NK-92 (cell line): ENCODE measurements around the gene PHF2.

ENCODE experiments used
- DNase-seq: peaks from one replicate; lab custom pipeline; 2025; ENCODE audit not compliant: unreplicated experiment; lab: John Stamatoyannopoulos, UW

The PHF2 gene

DNA sequence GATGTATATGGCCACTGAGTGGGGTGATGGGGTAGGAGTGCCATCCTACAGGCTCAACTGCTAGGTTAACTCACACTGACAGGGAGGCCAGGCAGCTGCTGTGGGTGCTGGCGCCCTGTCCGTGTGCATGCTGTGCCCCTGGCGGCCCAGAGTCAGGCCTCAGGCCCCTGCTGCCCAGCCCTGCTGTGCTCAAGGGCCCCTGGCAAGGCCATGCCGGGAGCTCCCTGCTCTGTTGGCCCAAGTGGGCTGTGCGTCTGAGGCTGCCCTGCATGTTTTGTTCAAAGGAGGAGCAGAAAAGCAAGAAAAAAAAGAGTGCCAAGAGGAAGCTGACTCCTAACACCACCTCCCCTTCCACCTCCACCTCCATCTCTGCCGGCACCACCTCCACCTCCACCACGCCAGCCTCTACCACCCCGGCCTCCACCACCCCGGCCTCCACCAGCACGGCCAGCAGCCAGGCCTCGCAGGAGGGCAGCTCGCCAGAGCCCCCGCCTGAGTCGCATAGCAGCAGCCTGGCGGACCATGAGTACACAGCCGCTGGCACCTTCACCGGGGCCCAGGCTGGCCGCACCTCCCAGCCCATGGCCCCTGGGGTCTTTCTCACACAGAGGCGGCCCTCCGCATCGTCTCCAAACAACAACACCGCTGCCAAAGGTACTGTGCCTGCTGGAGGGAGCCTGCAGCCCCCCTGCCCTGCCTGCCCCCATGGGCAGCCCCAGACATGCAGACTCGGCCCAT, 100.1 kb downstream of the PHF2 start:
- DNase-seq, result no peak

- DNase-seq, result no peak
Observed at GRCh38 chr9:93677048-93677571, 100.7 kb downstream of the PHF2 start.

DNA sequence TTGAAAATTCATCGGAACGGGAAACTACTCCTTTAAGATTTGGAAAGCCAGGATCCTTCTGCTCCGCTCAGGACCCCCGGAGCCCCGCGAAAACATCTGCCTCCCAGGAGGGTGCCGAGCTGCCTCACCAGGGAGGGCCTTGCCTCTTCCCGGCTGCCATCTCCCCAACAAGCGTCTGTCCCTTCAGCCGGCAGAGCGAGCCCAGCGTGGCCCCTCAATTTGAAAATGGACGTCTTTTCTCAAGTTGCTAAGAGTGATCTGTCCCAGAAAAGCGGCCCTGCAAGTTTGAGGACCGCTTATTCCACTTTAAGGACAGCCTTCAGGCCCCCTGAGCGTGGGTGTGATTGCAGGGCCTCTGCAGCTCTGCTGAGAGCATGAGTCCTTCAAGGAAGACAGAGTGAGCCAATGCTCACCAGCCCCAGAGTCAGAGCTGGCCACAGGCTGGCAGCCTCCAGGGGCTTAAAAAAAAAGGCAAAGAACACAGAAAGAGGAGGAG, 101.3 kb downstream of the PHF2 start:
- no peak for DNase-seq

DNA sequence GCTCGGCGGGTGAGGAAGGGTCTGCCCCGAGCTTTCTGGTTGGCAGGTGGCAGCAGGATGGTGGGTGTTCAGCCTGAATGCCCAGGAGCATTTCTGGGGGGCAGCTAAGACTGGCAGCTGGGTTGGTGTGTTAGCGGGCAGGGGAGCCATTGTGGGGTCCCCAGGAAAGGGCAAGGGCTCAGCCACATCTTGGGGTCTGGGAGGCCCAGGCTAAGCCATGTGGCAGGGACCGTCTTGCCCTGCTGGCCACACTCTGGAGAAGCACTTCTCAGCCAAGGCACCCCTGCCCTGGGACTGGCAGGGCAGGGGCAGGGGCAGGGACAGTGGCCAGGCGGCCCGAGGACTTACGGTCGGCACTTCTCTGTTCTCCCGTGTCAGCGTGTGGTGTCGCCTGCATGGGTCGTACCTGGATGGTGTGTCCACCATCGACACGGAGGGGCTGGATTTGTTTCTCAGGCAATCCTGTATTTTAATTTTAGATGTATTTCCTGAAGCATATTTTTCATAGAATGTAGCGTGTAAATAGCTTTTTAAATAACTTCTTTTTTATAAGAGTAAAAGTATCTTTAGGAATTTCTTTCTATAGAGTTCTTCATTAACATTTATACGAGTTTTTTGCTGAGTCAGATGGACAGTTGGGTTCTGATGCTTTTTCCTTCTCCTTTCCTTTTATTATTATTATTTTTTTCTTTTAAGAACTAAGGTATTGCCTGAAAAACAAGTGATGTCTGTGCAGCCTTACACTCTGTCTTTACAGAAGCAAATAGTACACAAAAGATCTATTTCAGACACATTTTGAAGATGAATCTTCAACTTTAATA, 102.0 kb downstream of the PHF2 start:
- DNase-seq, result no peak

DNA sequence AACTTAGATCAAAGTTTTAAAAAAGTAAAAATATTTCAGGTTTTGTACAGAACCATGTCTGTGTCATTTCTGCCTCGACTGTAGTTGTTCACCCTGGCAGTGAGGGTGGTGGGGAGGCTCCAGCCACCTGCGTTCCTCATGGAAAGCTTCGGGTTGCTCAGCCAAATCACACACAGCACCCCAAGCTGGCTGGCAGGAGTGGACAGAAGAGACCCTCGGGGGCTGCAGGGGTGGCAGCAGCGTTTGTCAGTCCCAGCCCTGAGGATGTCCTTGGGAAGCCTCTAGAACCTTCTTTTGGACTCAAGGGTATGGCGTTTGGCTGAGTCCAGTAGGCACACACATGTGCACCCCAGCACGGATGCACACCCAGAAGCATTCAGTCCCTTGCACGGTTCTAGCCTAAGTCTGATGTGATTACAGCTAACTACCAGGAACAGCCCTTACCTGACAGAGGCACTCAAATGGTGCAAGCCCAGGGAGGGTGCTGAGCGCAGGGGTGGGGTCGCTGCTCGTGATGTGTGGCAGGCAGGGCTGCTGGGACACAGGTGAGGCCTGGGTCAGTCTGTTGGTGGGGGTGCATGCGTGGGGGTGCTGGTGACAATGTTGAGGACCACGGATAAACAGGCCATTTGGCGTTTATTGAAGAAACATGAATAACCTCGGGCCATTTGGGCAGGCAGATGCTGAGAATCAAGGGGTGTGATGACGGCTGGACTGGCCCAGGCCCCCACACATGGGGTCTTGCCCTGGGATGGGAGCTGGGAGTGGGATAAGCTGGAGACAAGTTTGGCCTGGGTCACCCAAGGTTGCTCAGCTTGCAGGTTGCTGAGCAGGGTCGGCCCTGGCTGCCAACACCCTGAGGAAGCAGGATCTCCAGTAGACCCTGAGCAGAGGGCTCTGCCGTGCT, 103.4 kb downstream of the PHF2 start:
- DNase-seq, result no peak

DNA sequence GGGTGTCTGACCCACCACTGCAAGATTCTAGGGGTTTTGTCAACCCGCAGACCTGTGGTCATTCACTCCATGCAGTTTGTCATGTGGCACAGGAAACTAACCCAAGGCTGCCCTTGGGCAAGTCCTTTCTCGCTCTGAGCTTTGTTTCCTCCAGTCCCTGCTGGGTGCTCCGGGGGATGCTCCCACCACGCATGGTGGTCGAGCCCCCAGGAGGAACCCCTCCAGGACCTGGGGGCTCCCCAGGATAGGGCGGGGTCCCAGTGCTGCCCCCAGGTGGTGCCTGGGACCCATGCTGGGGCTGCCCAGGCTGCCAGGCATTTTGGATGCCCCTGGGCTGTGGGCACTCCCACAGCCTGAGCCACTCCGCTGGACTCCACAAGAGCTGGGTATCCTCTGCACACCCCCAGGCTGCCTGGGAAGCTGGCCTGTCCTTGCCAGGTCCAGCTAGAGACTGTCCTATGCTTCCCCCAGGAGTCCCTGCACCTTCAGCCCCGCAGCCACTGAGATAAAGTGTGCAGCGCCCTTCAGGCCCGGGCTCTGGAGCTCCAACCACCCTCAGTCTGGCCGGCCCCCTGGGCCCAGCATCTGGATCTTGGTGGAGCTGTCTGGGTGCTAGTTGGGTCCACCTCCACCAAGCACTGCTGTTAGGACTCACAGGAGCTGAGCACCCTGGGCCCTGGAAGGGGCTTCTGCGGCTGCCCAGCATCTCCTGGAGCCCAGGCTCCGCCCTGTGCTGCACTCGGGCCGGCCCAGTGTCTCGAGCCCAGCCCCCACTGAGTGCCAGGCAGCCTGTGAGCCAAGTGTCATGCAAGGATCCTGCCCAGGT, 104.3 kb downstream of the PHF2 start:
- DNase-seq, result no peak

- DNase-seq, result no peak
Observed at GRCh38 chr9:93681269-93682154, 105.1 kb downstream of the PHF2 start.

GRCh38 chr9:93682155-93682968, 106.0 kb downstream of the PHF2 start:
- no peak for DNase-seq

DNA sequence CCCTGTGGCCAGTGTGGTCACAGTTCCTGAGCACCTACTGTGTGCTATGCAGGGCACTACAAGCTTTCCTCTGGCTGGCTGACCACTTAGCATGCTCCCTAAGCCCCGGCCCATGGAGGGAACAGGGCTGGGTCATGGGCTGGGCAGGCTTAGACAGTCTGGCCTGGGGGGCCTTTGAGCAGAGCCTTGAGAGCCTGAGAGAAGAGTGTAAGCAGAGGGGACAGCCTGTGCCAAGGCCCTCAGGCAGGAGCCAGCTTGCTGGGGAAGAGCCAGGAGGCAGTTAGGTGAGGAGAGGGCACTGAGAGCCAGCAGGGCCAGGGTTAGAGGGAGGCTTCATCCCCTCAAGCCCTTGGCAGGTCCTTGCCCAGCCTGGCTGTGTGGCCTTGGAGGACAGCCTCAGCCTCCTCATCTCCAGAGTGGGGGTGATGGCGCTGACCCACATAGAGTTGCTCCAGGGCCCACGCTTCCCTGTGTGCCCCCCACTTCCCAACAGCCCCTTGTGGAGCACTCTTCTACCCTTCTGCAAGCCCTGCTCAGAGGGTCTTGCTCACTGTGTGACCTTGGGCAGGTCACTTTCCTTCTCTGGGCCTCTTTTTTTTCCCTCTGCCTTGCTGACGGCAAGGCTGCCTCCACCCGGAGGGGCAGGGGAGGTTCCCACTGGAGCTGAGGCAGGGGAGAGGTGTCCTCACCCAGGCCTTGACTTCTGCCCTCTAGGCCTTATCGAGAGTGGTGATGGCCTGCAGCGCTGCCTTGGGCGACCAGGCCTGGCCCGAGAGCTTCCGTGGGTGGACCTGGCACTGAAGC, 107.1 kb downstream of the PHF2 start:
- no peak for DNase-seq

DNA sequence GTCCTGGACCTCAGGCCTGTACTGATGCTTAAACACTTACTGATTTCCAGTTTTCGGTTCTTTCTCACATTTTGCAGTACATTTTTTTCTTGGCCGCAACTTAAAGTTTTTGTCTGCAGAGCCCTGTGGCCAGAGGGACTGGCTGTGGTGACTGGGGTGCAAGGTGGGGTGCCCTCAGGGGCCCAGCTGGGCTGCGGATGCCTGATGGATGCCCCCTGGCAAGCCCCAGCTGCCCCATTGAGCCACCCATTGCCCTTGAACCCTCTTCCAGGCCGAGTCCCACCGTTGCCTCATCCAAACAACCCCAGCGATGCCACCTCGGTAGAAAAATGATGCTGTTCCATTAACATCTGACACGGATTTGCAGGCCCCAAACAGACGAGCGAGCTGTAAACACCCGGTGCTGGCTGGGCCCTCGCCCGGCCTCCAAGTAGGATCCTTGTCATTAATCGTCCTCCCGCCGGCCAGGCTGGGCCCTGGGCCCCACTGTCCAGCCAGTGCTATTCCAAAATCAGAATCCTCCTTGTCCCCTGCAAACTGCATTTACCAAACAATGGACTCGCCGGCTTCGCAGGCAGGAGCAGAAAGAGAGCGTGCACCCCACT, 107.9 kb downstream of the PHF2 start:
- DNase-seq, result no peak

DNA sequence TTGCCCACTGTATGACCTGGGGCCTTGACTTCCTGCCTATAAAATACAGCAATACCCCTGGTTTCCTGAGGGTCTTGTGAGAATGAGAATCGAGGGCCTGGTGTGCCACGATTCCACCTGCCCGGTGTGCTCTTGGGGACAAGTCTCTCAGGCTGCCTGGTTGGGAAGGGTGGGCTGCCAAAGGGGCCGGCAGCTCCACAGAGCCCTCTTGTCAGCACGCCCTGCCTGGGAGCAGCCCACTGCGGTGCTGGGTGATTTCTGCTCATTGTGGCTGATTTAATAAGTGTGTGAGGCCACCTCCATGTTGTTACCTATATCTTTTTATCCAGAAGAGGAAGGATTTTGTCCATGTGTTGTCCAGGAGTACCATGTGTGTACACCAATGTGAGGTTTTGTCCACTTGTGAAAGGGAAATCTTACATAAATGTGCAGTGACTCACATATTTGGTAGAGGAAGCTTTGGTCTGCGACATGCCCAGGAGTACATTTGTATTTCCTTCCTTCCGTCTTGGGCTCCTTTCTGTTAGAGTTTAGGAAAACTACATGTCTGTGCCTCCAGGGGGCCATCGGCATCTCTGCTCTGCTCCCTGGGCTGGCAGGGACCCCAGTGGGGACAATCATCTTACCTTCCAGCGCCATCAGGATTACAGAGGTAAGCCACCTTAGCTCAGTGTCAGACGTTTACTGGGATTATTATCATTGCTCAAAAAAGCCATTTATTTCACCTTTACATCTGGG, 108.6 kb downstream of the PHF2 start:
- no peak for DNase-seq

DNA sequence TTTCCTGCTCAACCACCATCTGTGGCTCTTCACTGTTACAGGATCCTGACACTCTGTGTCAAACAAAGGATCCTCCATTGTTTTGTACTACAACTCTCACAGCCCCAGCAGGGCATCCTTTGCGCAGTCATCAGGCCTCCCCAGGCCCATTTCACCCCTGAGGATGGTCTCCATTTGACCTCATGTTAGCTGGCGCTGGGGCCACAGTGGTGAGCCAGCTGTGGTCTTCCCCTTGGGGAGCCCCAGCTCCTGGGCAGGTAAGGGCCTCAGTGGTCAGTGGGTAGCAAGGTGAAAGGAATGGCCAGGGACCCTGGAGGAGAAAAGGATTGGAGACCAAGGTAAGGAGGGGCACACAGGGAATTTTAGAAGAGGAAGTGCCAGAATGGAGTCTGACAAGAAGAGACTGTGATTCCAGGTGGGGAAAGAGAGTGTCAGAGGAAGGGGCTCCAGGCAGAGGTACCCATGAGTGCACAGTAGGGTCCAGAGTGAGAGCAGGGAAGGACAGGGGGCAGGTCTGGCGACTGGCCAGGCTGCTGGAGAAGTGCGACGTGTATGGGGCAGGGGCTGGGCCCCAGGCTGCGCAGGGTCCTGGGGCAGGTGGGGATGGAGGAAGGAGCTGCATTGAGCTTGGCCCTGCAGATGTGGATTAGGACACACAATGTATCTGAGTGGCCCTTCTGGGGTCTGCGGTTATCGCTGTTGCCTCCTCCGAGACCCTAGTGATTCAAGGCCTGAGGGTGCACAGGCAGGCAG, 109.9 kb downstream of the PHF2 start:
- DNase-seq, result no peak

DNA sequence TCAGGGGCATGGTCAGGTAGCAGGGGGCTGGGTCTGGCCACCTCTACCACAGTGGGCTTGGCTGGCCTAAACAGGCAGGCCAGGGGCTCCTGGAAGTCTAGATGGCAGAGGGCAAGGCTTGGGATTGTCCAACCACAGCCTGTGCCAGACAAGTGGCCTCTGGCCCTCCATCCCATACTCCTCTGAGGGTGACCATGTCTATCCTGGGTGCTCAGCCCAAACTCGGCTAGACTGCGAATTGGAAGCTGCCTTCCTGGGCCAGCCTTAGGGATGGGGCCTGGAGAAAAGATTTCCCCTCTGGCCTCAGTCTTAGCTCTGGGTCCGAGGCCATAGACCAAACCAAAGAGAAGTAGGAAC, 110.5 kb downstream of the PHF2 start:
- DNase-seq, result no peak

GRCh38 chr9:93690618-93691017, 114.2 kb downstream of the PHF2 start:
- no peak for DNase-seq

GRCh38 chr9:93693129-93693528, 116.7 kb downstream of the PHF2 start:
- DNase-seq, result no peak
